ENCODE results near the gene ME1. TPM values are rescaled to one million over a fixed set of nuclear protein-coding genes. Genes with fewer than 3 reads are reported as not detected.

ME1 gene
- total RNA-seq, 1 donor = 17.0 TPM

- H3K4me3 ChIP-seq (ENCODE audit: low read depth, low read length) = no peak overlapping the region
- no peak for DNase-seq (ENCODE audit: low read depth)
- TF ChIP-seq, protein P1, sequence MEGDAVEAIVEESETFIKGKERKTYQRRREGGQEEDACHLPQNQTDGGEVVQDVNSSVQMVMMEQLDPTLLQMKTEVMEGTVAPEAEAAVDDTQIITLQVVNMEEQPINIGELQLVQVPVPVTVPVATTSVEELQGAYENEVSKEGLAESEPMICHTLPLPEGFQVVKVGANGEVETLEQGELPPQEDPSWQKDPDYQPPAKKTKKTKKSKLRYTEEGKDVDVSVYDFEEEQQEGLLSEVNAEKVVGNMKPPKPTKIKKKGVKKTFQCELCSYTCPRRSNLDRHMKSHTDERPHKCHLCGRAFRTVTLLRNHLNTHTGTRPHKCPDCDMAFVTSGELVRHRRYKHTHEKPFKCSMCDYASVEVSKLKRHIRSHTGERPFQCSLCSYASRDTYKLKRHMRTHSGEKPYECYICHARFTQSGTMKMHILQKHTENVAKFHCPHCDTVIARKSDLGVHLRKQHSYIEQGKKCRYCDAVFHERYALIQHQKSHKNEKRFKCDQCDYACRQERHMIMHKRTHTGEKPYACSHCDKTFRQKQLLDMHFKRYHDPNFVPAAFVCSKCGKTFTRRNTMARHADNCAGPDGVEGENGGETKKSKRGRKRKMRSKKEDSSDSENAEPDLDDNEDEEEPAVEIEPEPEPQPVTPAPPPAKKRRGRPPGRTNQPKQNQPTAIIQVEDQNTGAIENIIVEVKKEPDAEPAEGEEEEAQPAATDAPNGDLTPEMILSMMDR (IDR thresholded peaks at IDR 0.05; ENCODE audit: insufficient read depth, low read length) = no peak
Observed at GRCh38 chr6:83333500-83333899, 97.4 kb downstream of the ME1 start.

DNA sequence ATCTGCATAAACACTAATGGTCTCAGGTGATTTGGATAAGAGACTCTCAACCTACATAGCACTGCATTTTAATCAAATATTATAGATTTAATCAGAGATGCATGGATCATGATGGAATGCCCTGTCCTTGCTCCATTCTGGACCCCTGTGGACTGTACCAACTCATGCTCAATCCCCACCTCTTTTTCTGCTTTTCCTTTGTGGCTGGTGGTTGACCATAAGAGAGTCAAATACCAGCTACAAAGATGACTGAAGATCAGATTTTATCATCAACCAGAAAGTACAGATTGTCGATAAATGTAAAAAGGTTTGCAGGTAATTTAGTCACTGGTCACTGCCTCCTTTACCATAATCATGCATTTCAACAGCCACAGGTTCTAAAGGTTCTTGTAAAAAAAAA is 116.2 kb downstream of the ME1 start:
- TF ChIP-seq, protein P1 (IDR thresholded peaks at IDR 0.05; ENCODE audit: insufficient read depth, low read length) = no peak
- no peak for DNase-seq (ENCODE audit: low read depth)
- no peak overlapping the region for H3K4me3 ChIP-seq (ENCODE audit: low read depth, low read length)

DNA sequence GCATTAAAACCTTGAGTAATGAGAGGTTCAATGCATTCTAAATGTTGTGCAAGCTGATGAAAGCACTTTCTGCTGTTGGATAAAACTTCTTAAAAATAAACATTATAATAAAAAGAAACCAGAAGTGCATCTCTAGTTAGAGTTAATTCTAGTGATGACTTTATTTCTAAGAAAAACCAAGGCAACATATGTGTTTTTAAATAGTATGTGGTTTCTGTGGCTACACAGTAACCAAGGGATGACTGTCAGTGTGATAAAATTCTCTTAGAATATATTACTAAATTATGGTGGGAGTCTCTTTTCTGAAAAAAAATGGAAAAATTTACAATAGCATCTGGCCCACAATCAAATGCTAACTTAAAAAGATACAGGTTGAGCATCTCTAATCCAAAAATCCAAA is 117.0 kb downstream of the ME1 start:
- TF ChIP-seq, protein P1 (IDR thresholded peaks at IDR 0.05; ENCODE audit: insufficient read depth, low read length) = no peak
- H3K4me3 ChIP-seq (ENCODE audit: low read depth, low read length) = no peak overlapping the region
- no peak for DNase-seq (ENCODE audit: low read depth)

DNA sequence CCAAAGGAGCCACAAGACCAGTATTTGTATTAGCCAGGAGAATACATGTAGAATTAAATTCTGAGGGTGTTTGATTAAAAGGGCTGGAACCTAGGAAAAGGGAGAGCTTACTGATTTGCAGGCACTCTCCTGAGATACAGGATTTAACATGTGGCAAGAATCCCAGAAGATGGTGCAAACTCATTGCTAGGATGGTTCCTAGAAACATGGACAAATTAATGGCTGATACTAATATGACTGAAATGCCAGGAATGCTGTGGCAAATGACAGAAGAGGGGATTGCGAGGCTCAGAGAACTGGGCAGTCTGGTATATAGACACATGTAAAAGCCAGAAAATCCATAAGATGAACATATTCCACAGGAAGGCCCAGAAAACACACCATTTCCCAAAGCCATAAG is 119.6 kb downstream of the ME1 start:
- peak; percentile 27 for DNase-seq (ENCODE audit: low read depth)
- no peak overlapping the region for H3K4me3 ChIP-seq (ENCODE audit: low read depth, low read length)
- TF ChIP-seq, protein P1 (IDR thresholded peaks at IDR 0.05; ENCODE audit: insufficient read depth, low read length) = no peak

GRCh38 chr6:83310046-83310445 is 120.8 kb downstream of the ME1 start:
- DNase-seq (ENCODE audit: low read depth) = no peak
- H3K4me3 ChIP-seq (ENCODE audit: low read depth, low read length) = no peak overlapping the region
- TF ChIP-seq, protein P1 (IDR thresholded peaks at IDR 0.05; ENCODE audit: insufficient read depth, low read length) = no peak

GRCh38 chr6:83309344-83309743 is 121.5 kb downstream of the ME1 start:
- peak; percentile 41 for DNase-seq (ENCODE audit: low read depth)

GRCh38 chr6:83308833-83309232 is 122.0 kb downstream of the ME1 start:
- no peak overlapping the region for H3K4me3 ChIP-seq (ENCODE audit: low read depth, low read length)
- no peak for DNase-seq (ENCODE audit: low read depth)
- TF ChIP-seq, protein P1 (IDR thresholded peaks at IDR 0.05; ENCODE audit: insufficient read depth, low read length) = no peak

More at GRCh38 chr6:83309344-83309743, 121.5 kb downstream of the ME1 start:
- TF ChIP-seq, protein P1 (IDR thresholded peaks at IDR 0.05; ENCODE audit: insufficient read depth, low read length) = no peak
- H3K4me3 ChIP-seq (ENCODE audit: low read depth, low read length) = no peak overlapping the region

Data from fibroblast of the aortic adventitia (primary cell).